Spleen (tissue), 13 donors: Measurements from ENCODE around the gene MRPL52. TPM values are rescaled to one million over a fixed set of nuclear protein-coding genes. Genes with fewer than 3 reads are reported as not detected.

Experiments used
- DNase-seq: peaks from one replicate; pipeline ENCODE4 v3.0.0-alpha.2; 2020
- H3K27ac ChIP-seq, 8 donors: fragments of 200-600 bp; sonication (generic) in 7 of 8; 1 replicate in 4 of 8; 2 replicates in 4 of 8; pipeline versions ENCODE4 v1.5.0 to v1.8.0; 2016 to 2021; ENCODE audit warnings: inconsistent platforms in 4 of 8, mild to moderate bottlenecking in 4 of 8, moderate library complexity in 1 of 8
- H3K27me3 ChIP-seq, 7 donors: fragments of 200-600 bp; sonication (generic) in 6 of 7; replicated peaks in 1 of 7; 1 replicate in 4 of 7; 2 replicates in 3 of 7; pipeline versions ENCODE4 v1.5.0 to v1.8.0; 2016 to 2021; ENCODE audit warnings: inconsistent platforms in 3 of 7, mild to moderate bottlenecking in 1 of 7
- H3K36me3 ChIP-seq, 6 donors: fragments of 200-600 bp; sonication (generic) in 5 of 6; 1 replicate in 4 of 6; 2 replicates in 2 of 6; pipeline versions ENCODE4 v1.5.0 to v1.8.0; 2016 to 2021; ENCODE audit warnings: inconsistent platforms in 2 of 6
- H3K4me1 ChIP-seq, 6 donors: fragments of 200-600 bp; sonication (generic) in 5 of 6; 1 replicate in 3 of 6; 2 replicates in 3 of 6; pipeline versions ENCODE4 v1.5.0 to v1.8.0; 2016 to 2021; ENCODE audit warnings: inconsistent platforms in 3 of 6
- H3K4me3 ChIP-seq, 8 donors: fragments of 200-600 bp; sonication (generic) in 7 of 8; 1 replicate in 4 of 8; 2 replicates in 4 of 8; pipeline versions ENCODE4 v1.5.0 to v1.8.0; 2016 to 2021; ENCODE audit warnings: inconsistent platforms in 4 of 8, mild to moderate bottlenecking in 4 of 8, moderate library complexity in 2 of 8
- H3K9me3 ChIP-seq, 8 donors: fragments of 200-600 bp; sonication (generic) in 7 of 8; 1 replicate in 4 of 8; 2 replicates in 4 of 8; pipeline versions ENCODE4 v1.5.0 to v1.8.0; 2016 to 2021; ENCODE audit warnings: inconsistent platforms in 4 of 8
- CTCF ChIP-seq, 11 experiments: fragments of 200-600 bp in 7 of 11; fragments of 450-650 bp in 4 of 11; sonication (generic) in 4 of 11; IDR thresholded peaks in 8 of 11; conservative IDR thresholded peaks in 3 of 11; 1 replicate in 7 of 11; 2 replicates in 4 of 11; pipeline versions ENCODE4 v1.4.0 to v1.8.0; 2016 to 2021; ENCODE audit warnings: antibody characterized with exemption in 11 of 11, inconsistent platforms in 4 of 11, mild to moderate bottlenecking in 1 of 11
- POLR2A ChIP-seq, 3 donors: fragments of 450-650 bp; IDR thresholded peaks; one replicate each; pipeline ENCODE4 v1.5.1; 2017; ENCODE audit warnings: antibody characterized with exemption in 3 of 3, mild to moderate bottlenecking in 1 of 3
- POLR2AphosphoS5 ChIP-seq, 3 donors: sonication (generic); formaldehyde crosslinking; IDR thresholded peaks; one replicate each; pipeline ENCODE4 v1.5.1; 2017; ENCODE audit warnings: antibody characterized with exemption in 3 of 3
- WGBS, 5 donors: extraction: QIAGEN DNeasy Blood & Tissue Kit in 3 of 5; methylation state at CpG; one replicate each; pipeline versions ENCODE4 v1.1.5 to v1.1.7; 2013 to 2018; 5-methylcytosine and 5-hydroxymethylcytosine counted together
- intact Hi-C: fragments of 100-400 bp; cut with DNase I; formaldehyde crosslinking; loops from one replicate; pipeline ENCODE4 v1.15.0; 2023; ENCODE audit warnings: low total_unique reads
- long read RNA-seq, 2 donors: transcript quantifications; one replicate each; lab custom pipeline, GENCODE V29; 2026
- polyA plus RNA-seq, 3 donors: library from polyadenylated mRNA; stranded (reverse); fragments of 200-250 nt; gene quantifications; one replicate each; pipeline ENCODE4 v1.2.1, GENCODE V29; 2013
- total RNA-seq, 7 donors: library from RNA; depleted of rRNA in 3 of 7; stranded (reverse); fragments of >200 nt in 3 of 7; fragmentation: NEBNext Ultra II Directional in 4 of 7; extraction: Animal tissue kit (Norgen Biotek cat#: 25700) in 4 of 7; gene quantifications; one replicate each; pipeline versions ENCODE4 v1.1.0 to v1.2.1, GENCODE V29; 2016 to 2021
- donor health status: healthy with polysubstance abuse.
- donor health status: DM: no; HTN: no; CAD: no; lungs with moderate emphysema.
- donor health status: DM: no; HTN: no; CAD: no.
- donor health status: Bipolar disorder and iron deficiency.
- donor health status: healthy.
- donor health status: DM: no; HTN: no; CAD: no.
- donor health status: DM: yes; HTN: yes; CAD: no.

MRPL52 gene
- 100 to 1,000 TPM in 1 of 7 donors, 10 to 100 TPM in 6; 55.2 to 111 (median 62.8) TPM for total RNA-seq
- polyA plus RNA-seq, result 100 to 1,000 TPM in 2 of 3 donors, 10 to 100 TPM in 1; 88.8 to 138 (median 137) TPM
- long read RNA-seq, donor 1, transcript MRPL52-203 (5 exons, 1,111 nt), result minor isoform, 16 of 47 reads
- long read RNA-seq, donor 1, transcript MRPL52-202 (5 exons, 1,118 nt), result major isoform, 17 of 47 reads
- long read RNA-seq, donor 1, partial matches to known transcripts, result 0 of 47 reads
- long read RNA-seq, donor 1, other reads (novel, unspliced or antisense), result 0 of 47 reads
- long read RNA-seq, donor 2, transcript MRPL52-203 (5 exons, 1,111 nt), result major isoform, 14 of 34 reads
- long read RNA-seq, donor 2, transcript MRPL52-215 (5 exons, 398 nt), result minor isoform, 6 of 34 reads
- long read RNA-seq, donor 2, transcript MRPL52-202 (5 exons, 1,118 nt), result minor isoform, 8 of 34 reads
- long read RNA-seq, donor 2, partial matches to known transcripts, result 0 of 34 reads
- long read RNA-seq, donor 2, other reads (novel, unspliced or antisense), result 0 of 34 reads

GRCh38 chr14:22829661-22830442 lies at the start of gene MRPL52:
Gene MRPL52, plus strand, starts transcription at chr14:22829887. Its CDS starts 26 bp downstream, at chr14:22829913.
- DNase-seq, result peak; percentile 98

GRCh38 chr14:22780105-22780679 lies 49.5 kb upstream of the MRPL52 start:
- Histone ChIP-seq H3K9me3 (no peaks in the 10 kb centered on the region), H3K36me3 (peaks cover 0 to 50% (median 8%) of the 10 kb centered on the region in 6 donors), H3K4me3 (no peak overlapping the region), H3K27me3 (no peaks in the 10 kb centered on the region), H3K27ac (peak overlapping the region; percentile 24 to 81 (median 65)), H3K4me1 (peaks cover 0 to 88% (median 44%) of the 10 kb centered on the region in 6 donors)
- WGBS, 5 donors, result 52 to 75% (median 73%) methylated on average over 2 of the region's 2 CpGs
- intact Hi-C loops, result no loop called here
- no peak for DNase-seq
- TF ChIP-seq POLR2AphosphoS5 (IDR thresholded peaks at IDR 0.05) (peak in 2 of 3 donors; percentile 75 to 77), CTCF (IDR thresholded peaks at IDR 0.05 in 8 of 11, conservative IDR thresholded peaks at IDR 0.05 in 3 of 11) (no peak), POLR2A (IDR thresholded peaks at IDR 0.05) (peak in 1 of 3 donors; percentile 19)

More at GRCh38 chr14:22829661-22830442, at the start of gene MRPL52:
- Histone ChIP-seq H3K27ac (peak within 1 kb of the TSS; percentile 67 to 94 (median 88)), H3K9me3 (no peaks in the 10 kb centered on the region), H3K4me1 (peaks cover 6 to 48% (median 28%) of the 10 kb centered on the region in 6 donors), H3K36me3 (peaks cover 0 to 37% (median 20%) of the 10 kb centered on the region in 6 donors), H3K27me3 (no peaks in the 10 kb centered on the region), H3K4me3 (peak within 1 kb of the TSS; percentile 68 to 92 (median 82))
- TF ChIP-seq POLR2A (IDR thresholded peaks at IDR 0.05) (no peak), POLR2AphosphoS5 (IDR thresholded peaks at IDR 0.05) (peak; percentile 68 to 80 (median 73)), CTCF (IDR thresholded peaks at IDR 0.05 in 8 of 11, conservative IDR thresholded peaks at IDR 0.05 in 3 of 11) (peak in 1 of 11 experiments; percentile 15)
- WGBS, 5 donors, result 0 to 1% (median 1%) methylated on average over 40 to 41 of the region's 41 CpGs
- intact Hi-C loops, result no loop called here

GRCh38 chr14:22780941-22781300 lies 48.8 kb upstream of the MRPL52 start:
- TF ChIP-seq POLR2AphosphoS5 (IDR thresholded peaks at IDR 0.05) (no peak), CTCF (IDR thresholded peaks at IDR 0.05 in 8 of 11, conservative IDR thresholded peaks at IDR 0.05 in 3 of 11) (no peak), POLR2A (IDR thresholded peaks at IDR 0.05) (no peak)
- WGBS, 5 donors, result 75 to 84% (median 82%) methylated on average over 5 of the region's 5 CpGs
- peaks cover 0 to 43% (median under 1%) of the 10 kb centered on the region in 6 donors for H3K36me3 ChIP-seq
- no peaks in the 10 kb centered on the region for H3K27me3 ChIP-seq
- peaks cover 0 to 92% (median 44%) of the 10 kb centered on the region in 6 donors for H3K4me1 ChIP-seq
- peak overlapping the region in 7 of 8 donors; percentile 48 to 81 (median 71) for H3K27ac ChIP-seq
- H3K4me3 ChIP-seq, result no peak overlapping the region
- H3K9me3 ChIP-seq, result no peaks in the 10 kb centered on the region
- DNase-seq, result no peak
- intact Hi-C loops, result no loop called here
